ENCODE measurements around the gene CNTNAP2. TPM values are rescaled to one million over a fixed set of nuclear protein-coding genes. Genes with fewer than 3 reads are reported as not detected.
"Not testable (repeated sequence)": the region's sequence is repeated elsewhere in the genome, so short reads cannot be mapped to it uniquely, and the experiment has no call there.

CNTNAP2 gene
- total RNA-seq, 2 experiments from 2014 or later = not detected

- H3K9me3 Mint-ChIP-seq (ENCODE audit: insufficient read depth) = peaks cover 4% of the 10 kb centered on the region
- H3K27ac Mint-ChIP-seq = no peak overlapping the region
- POLR2A ChIA-PET = no interaction called here
- no peaks in the 10 kb centered on the region for H3K27me3 Mint-ChIP-seq (ENCODE audit: low read depth)
- no peak for DNase-seq
- H3K36me3 Mint-ChIP-seq (ENCODE audit: low read depth) = no peaks in the 10 kb centered on the region
- CTCF ChIA-PET = no interaction called here
- no peak overlapping the region for H3K4me3 Mint-ChIP-seq
- H3K4me1 Mint-ChIP-seq (ENCODE audit: low read depth) = no peaks in the 10 kb centered on the region
- ATAC-seq = no peak
Measured at GRCh38 chr7:147079921-147080420, 963.4 kb downstream of the CNTNAP2 start.

GRCh38 chr7:147081117-147081516 is 964.5 kb downstream of the CNTNAP2 start:
- no peak overlapping the region for H3K27ac Mint-ChIP-seq
- ATAC-seq (no peak), DNase-seq (no peak)
- H3K4me1 Mint-ChIP-seq (ENCODE audit: low read depth) = no peaks in the 10 kb centered on the region
- ChIA-PET POLR2A (no interaction called here), CTCF (no interaction called here)
- no peaks in the 10 kb centered on the region for H3K27me3 Mint-ChIP-seq (ENCODE audit: low read depth)
- no peaks in the 10 kb centered on the region for H3K36me3 Mint-ChIP-seq (ENCODE audit: low read depth)
- no peak overlapping the region for H3K4me3 Mint-ChIP-seq
- H3K9me3 Mint-ChIP-seq (ENCODE audit: insufficient read depth) = peaks cover 4% of the 10 kb centered on the region

- H3K4me1 Mint-ChIP-seq (ENCODE audit: low read depth) = no peaks in the 10 kb centered on the region
- H3K27ac Mint-ChIP-seq = no peak overlapping the region
- DNase-seq (no peak), ATAC-seq (no peak)
- no peak overlapping the region for H3K4me3 Mint-ChIP-seq
- H3K27me3 Mint-ChIP-seq (ENCODE audit: low read depth) = no peaks in the 10 kb centered on the region
- H3K36me3 Mint-ChIP-seq (ENCODE audit: low read depth) = no peaks in the 10 kb centered on the region
- ChIA-PET POLR2A (no interaction called here), CTCF (no interaction called here)
- peaks cover 12% of the 10 kb centered on the region for H3K9me3 Mint-ChIP-seq (ENCODE audit: insufficient read depth)
Measured at GRCh38 chr7:147089051-147089461, 972.5 kb downstream of the CNTNAP2 start.

GRCh38 chr7:147089608-147090007 is 973.0 kb downstream of the CNTNAP2 start:
- Mint-ChIP-seq H3K36me3 (ENCODE audit: low read depth) (no peaks in the 10 kb centered on the region), H3K27ac (no peak overlapping the region), H3K27me3 (ENCODE audit: low read depth) (no peaks in the 10 kb centered on the region), H3K9me3 (ENCODE audit: insufficient read depth) (peaks cover 12% of the 10 kb centered on the region), H3K4me1 (ENCODE audit: low read depth) (no peaks in the 10 kb centered on the region), H3K4me3 (no peak overlapping the region)
- DNase-seq (no peak), ATAC-seq (no peak)
- ChIA-PET CTCF (no interaction called here), POLR2A (no interaction called here)

GRCh38 chr7:147096629-147097028 is 980.0 kb downstream of the CNTNAP2 start:
- POLR2A ChIA-PET = no interaction called here
- ATAC-seq = no peak

GRCh38 chr7:147103224-147103623 is 986.6 kb downstream of the CNTNAP2 start:
- Mint-ChIP-seq H3K4me1 (ENCODE audit: low read depth) (no peaks in the 10 kb centered on the region), H3K27ac (no peak overlapping the region), H3K4me3 (no peak overlapping the region)

More at GRCh38 chr7:147096629-147097028, 980.0 kb downstream of the CNTNAP2 start:
- peaks cover 18% of the 10 kb centered on the region for H3K9me3 Mint-ChIP-seq (ENCODE audit: insufficient read depth)
- no peak for DNase-seq
- H3K4me3 Mint-ChIP-seq = no peak overlapping the region
- H3K36me3 Mint-ChIP-seq (ENCODE audit: low read depth) = no peaks in the 10 kb centered on the region
- CTCF ChIA-PET = no interaction called here
- H3K27me3 Mint-ChIP-seq (ENCODE audit: low read depth) = no peaks in the 10 kb centered on the region
- H3K4me1 Mint-ChIP-seq (ENCODE audit: low read depth) = no peaks in the 10 kb centered on the region
- no peak overlapping the region for H3K27ac Mint-ChIP-seq

GRCh38 chr7:147106746-147107145 is 990.1 kb downstream of the CNTNAP2 start:
- H3K4me1 Mint-ChIP-seq (ENCODE audit: low read depth) = no peaks in the 10 kb centered on the region
- H3K9me3 Mint-ChIP-seq (ENCODE audit: insufficient read depth) = peaks cover 18% of the 10 kb centered on the region
- no peaks in the 10 kb centered on the region for H3K36me3 Mint-ChIP-seq (ENCODE audit: low read depth)
- ATAC-seq (no peak), DNase-seq (no peak)
- H3K27ac Mint-ChIP-seq = no peak overlapping the region
- no peak overlapping the region for H3K4me3 Mint-ChIP-seq
- ChIA-PET CTCF (no interaction called here), POLR2A (no interaction called here)
- H3K27me3 Mint-ChIP-seq (ENCODE audit: low read depth) = no peaks in the 10 kb centered on the region

More at GRCh38 chr7:147103224-147103623, 986.6 kb downstream of the CNTNAP2 start:
- Mint-ChIP-seq H3K9me3 (ENCODE audit: insufficient read depth) (peaks cover 25% of the 10 kb centered on the region), H3K36me3 (ENCODE audit: low read depth) (no peaks in the 10 kb centered on the region), H3K27me3 (ENCODE audit: low read depth) (no peaks in the 10 kb centered on the region)
- ChIA-PET CTCF (no interaction called here), POLR2A (no interaction called here)
- ATAC-seq (no peak), DNase-seq (no peak)

- H3K27ac Mint-ChIP-seq; H3K36me3 Mint-ChIP-seq (ENCODE audit: low read depth); DNase-seq; H3K4me1 Mint-ChIP-seq (ENCODE audit: low read depth); ATAC-seq; H3K4me3 Mint-ChIP-seq; POLR2A ChIA-PET; H3K27me3 Mint-ChIP-seq (ENCODE audit: low read depth); CTCF ChIA-PET: not testable (repeated sequence)
- H3K9me3 Mint-ChIP-seq (ENCODE audit: insufficient read depth) = peaks cover 25% of the 10 kb centered on the region
Measured at GRCh38 chr7:147114525-147114924, 997.9 kb downstream of the CNTNAP2 start.

GRCh38 chr7:147136352-147136751 is 1019.8 kb downstream of the CNTNAP2 start:
- ChIA-PET CTCF (no interaction called here), POLR2A (no interaction called here)
- no peak overlapping the region for H3K27ac Mint-ChIP-seq
- H3K4me3 Mint-ChIP-seq = no peak overlapping the region
- H3K9me3 Mint-ChIP-seq (ENCODE audit: insufficient read depth) = peaks cover 11% of the 10 kb centered on the region
- H3K27me3 Mint-ChIP-seq (ENCODE audit: low read depth) = no peaks in the 10 kb centered on the region
- no peaks in the 10 kb centered on the region for H3K4me1 Mint-ChIP-seq (ENCODE audit: low read depth)
- DNase-seq (no peak), ATAC-seq (no peak)
- H3K36me3 Mint-ChIP-seq (ENCODE audit: low read depth) = no peaks in the 10 kb centered on the region

GRCh38 chr7:147145194-147145593 is 1028.6 kb downstream of the CNTNAP2 start:
- CTCF ChIA-PET = no interaction called here
- H3K36me3 Mint-ChIP-seq (ENCODE audit: low read depth) = no peaks in the 10 kb centered on the region
- POLR2A ChIA-PET = no interaction called here
- peaks cover 13% of the 10 kb centered on the region for H3K9me3 Mint-ChIP-seq (ENCODE audit: insufficient read depth)
- H3K4me1 Mint-ChIP-seq (ENCODE audit: low read depth) = no peaks in the 10 kb centered on the region
- no peak overlapping the region for H3K27ac Mint-ChIP-seq
- ATAC-seq = no peak
- no peak for DNase-seq
- no peak overlapping the region for H3K4me3 Mint-ChIP-seq
- H3K27me3 Mint-ChIP-seq (ENCODE audit: low read depth) = no peaks in the 10 kb centered on the region

GRCh38 chr7:147146169-147146568 is 1029.6 kb downstream of the CNTNAP2 start:
- ChIA-PET CTCF (no interaction called here), POLR2A (no interaction called here)
- Mint-ChIP-seq H3K27ac (no peak overlapping the region), H3K4me3 (no peak overlapping the region), H3K36me3 (ENCODE audit: low read depth) (no peaks in the 10 kb centered on the region), H3K9me3 (ENCODE audit: insufficient read depth) (peaks cover 13% of the 10 kb centered on the region), H3K27me3 (ENCODE audit: low read depth) (no peaks in the 10 kb centered on the region), H3K4me1 (ENCODE audit: low read depth) (no peaks in the 10 kb centered on the region)
- ATAC-seq (no peak), DNase-seq (no peak)

- DNase-seq (no peak), ATAC-seq (no peak)
- CTCF ChIA-PET = no interaction called here
- Mint-ChIP-seq H3K27me3 (ENCODE audit: low read depth) (no peaks in the 10 kb centered on the region), H3K4me3 (no peak overlapping the region), H3K27ac (no peak overlapping the region), H3K36me3 (ENCODE audit: low read depth) (no peaks in the 10 kb centered on the region), H3K9me3 (ENCODE audit: insufficient read depth) (peaks cover 9% of the 10 kb centered on the region), H3K4me1 (ENCODE audit: low read depth) (no peaks in the 10 kb centered on the region)
- POLR2A ChIA-PET = no interaction called here
Measured at GRCh38 chr7:147151661-147152060, 1035.1 kb downstream of the CNTNAP2 start.

GRCh38 chr7:147153571-147153970 is 1037.0 kb downstream of the CNTNAP2 start:
- Mint-ChIP-seq H3K27ac (no peak overlapping the region), H3K9me3 (ENCODE audit: insufficient read depth) (no peaks in the 10 kb centered on the region), H3K36me3 (ENCODE audit: low read depth) (no peaks in the 10 kb centered on the region), H3K4me3 (no peak overlapping the region), H3K27me3 (ENCODE audit: low read depth) (no peaks in the 10 kb centered on the region), H3K4me1 (ENCODE audit: low read depth) (no peaks in the 10 kb centered on the region)
- ChIA-PET CTCF (no interaction called here), POLR2A (no interaction called here)
- ATAC-seq = no peak
- DNase-seq = no peak
